ENCODE measurements around the gene SLC12A7. TPM values are rescaled to one million over a fixed set of nuclear protein-coding genes. Genes with fewer than 3 reads are reported as not detected.
"Not testable (repeated sequence)": the region's sequence is repeated elsewhere in the genome, so short reads cannot be mapped to it uniquely, and the experiment has no call there.

SLC12A7 gene
- polyA plus RNA-seq, 4 donors: 32.7 to 47.0 (median 33.7) TPM

GRCh38 chr5:1127959-1128785 is 16.3 kb upstream of the SLC12A7 start:
- no peak for DNase-seq (ENCODE audit: low read depth in 4 of 4, low spot score in 3 of 4)

GRCh38 chr5:1125695-1126094 is 13.8 kb upstream of the SLC12A7 start:
- DNase-seq (ENCODE audit: low read depth in 4 of 4, low spot score in 3 of 4): not testable (repeated sequence)

GRCh38 chr5:1125030-1125357 is 13.1 kb upstream of the SLC12A7 start:
- no peak for DNase-seq (ENCODE audit: low read depth in 4 of 4, low spot score in 3 of 4)

GRCh38 chr5:1124205-1125029 is 12.6 kb upstream of the SLC12A7 start:
- DNase-seq (ENCODE audit: low read depth in 4 of 4, low spot score in 3 of 4): no peak

- no peak for DNase-seq (ENCODE audit: low read depth in 4 of 4, low spot score in 3 of 4)
Measured at GRCh38 chr5:1123418-1124147, 11.7 kb upstream of the SLC12A7 start.

- no peak for DNase-seq (ENCODE audit: low read depth in 4 of 4, low spot score in 3 of 4)
Measured at GRCh38 chr5:1122511-1123294, 10.8 kb upstream of the SLC12A7 start.

GRCh38 chr5:1121891-1122290 is 10.0 kb upstream of the SLC12A7 start:
- DNase-seq (ENCODE audit: low read depth in 4 of 4, low spot score in 3 of 4): no peak

- DNase-seq (ENCODE audit: low read depth in 4 of 4, low spot score in 3 of 4): no peak
Measured at GRCh38 chr5:1121044-1121443, 9.2 kb upstream of the SLC12A7 start.

GRCh38 chr5:1120236-1120999 is 8.6 kb upstream of the SLC12A7 start:
- DNase-seq (ENCODE audit: low read depth in 4 of 4, low spot score in 3 of 4): no peak

- no peak for DNase-seq (ENCODE audit: low read depth in 4 of 4, low spot score in 3 of 4)
Measured at GRCh38 chr5:1119312-1119831, 7.5 kb upstream of the SLC12A7 start.

- DNase-seq (ENCODE audit: low read depth in 4 of 4, low spot score in 3 of 4): no peak
Measured at GRCh38 chr5:1118738-1119137, 6.9 kb upstream of the SLC12A7 start.

GRCh38 chr5:1118231-1118698 is 6.4 kb upstream of the SLC12A7 start:
- no peak for DNase-seq (ENCODE audit: low read depth in 4 of 4, low spot score in 3 of 4)

- DNase-seq (ENCODE audit: low read depth in 4 of 4, low spot score in 3 of 4): no peak
Measured at GRCh38 chr5:1116977-1117376, 5.1 kb upstream of the SLC12A7 start.

- no peak for DNase-seq (ENCODE audit: low read depth in 4 of 4, low spot score in 3 of 4)
Measured at GRCh38 chr5:1116109-1116740, 4.4 kb upstream of the SLC12A7 start.

GRCh38 chr5:1115123-1115815 is 3.4 kb upstream of the SLC12A7 start:
- no peak for DNase-seq (ENCODE audit: low read depth in 4 of 4, low spot score in 3 of 4)

GRCh38 chr5:1113805-1114586 is 2.1 kb upstream of the SLC12A7 start:
- DNase-seq (ENCODE audit: low read depth in 4 of 4, low spot score in 3 of 4): no peak

GRCh38 chr5:1113332-1113690 is 1.4 kb upstream of the SLC12A7 start:
- DNase-seq (ENCODE audit: low read depth in 4 of 4, low spot score in 3 of 4): no peak
